OCI-LY7 (cell line): ENCODE measurements around the gene TES. TPM values are rescaled to one million over a fixed set of nuclear protein-coding genes. Genes with fewer than 3 reads are reported as not detected.

Experiments used
- BruUV-seq: library from RNA; stranded (reverse); fragments of 400-500 nt; replicated peaks from 2 replicates; lab custom pipeline; 2021; lab: Mats Ljungman, UMichigan
- CTCF ChIA-PET: fragments of 300-600 bp; sonication (Branson Sonifier 250); formaldehyde crosslinking; loops from one replicate; lab custom pipeline; 2022; ENCODE audit warnings: antibody characterized with exemption; ENCODE audit not compliant: unreplicated experiment; lab: Charles Lee
- POLR2A ChIA-PET: fragments of 300-600 bp; sonication (Branson Sonifier 250); formaldehyde crosslinking; loops from one replicate; lab custom pipeline; 2022; ENCODE audit warnings: antibody characterized with exemption; lab: Charles Lee
- DNase-seq: peaks from one replicate; pipeline ENCODE4 v3.0.0-alpha.2; 2015; ENCODE audit warnings: low spot score
- H2AFZ ChIP-seq: fragments of 200-600 bp; sonication (generic), shearing (Covaris generic); 2 replicates; pipeline ENCODE4 v1.6.1; 2014; ENCODE audit warnings: mild to moderate bottlenecking, antibody characterized with exemption, low read length, moderate library complexity
- H3K27ac ChIP-seq: fragments of 200-600 bp; sonication (generic); 2 replicates; pipeline ENCODE4 v1.5.1; 2014; ENCODE audit warnings: mixed run types, low read depth, mild to moderate bottlenecking, moderate library complexity, low read length, inconsistent platforms; ENCODE audit not compliant: poor library complexity, severe bottlenecking
- H3K36me3 ChIP-seq: fragments of 200-600 bp; sonication (generic); 2 replicates; pipeline ENCODE4 v1.6.1; 2014; ENCODE audit warnings: mild to moderate bottlenecking, antibody characterized with exemption, low read length, moderate library complexity, mixed read lengths; ENCODE audit not compliant: insufficient read depth
- H3K4me1 ChIP-seq: fragments of 200-600 bp; sonication (generic); 2 replicates; pipeline ENCODE4 v1.5.1; 2014; ENCODE audit warnings: mild to moderate bottlenecking, low read length; ENCODE audit not compliant: insufficient read depth, poor library complexity, severe bottlenecking
- H3K4me2 ChIP-seq: fragments of 200-600 bp; sonication (generic); 2 replicates; pipeline ENCODE4 v1.6.1; 2014; ENCODE audit warnings: mild to moderate bottlenecking, low read length
- H3K4me3 ChIP-seq: fragments of 200-600 bp; sonication (generic); 2 replicates; pipeline ENCODE4 v1.5.1; 2014; ENCODE audit warnings: mild to moderate bottlenecking, low read depth, low read length; ENCODE audit not compliant: poor library complexity, severe bottlenecking
- H3K79me2 ChIP-seq: fragments of 200-600 bp; sonication (generic); 2 replicates; pipeline ENCODE4 v1.6.1; 2016; ENCODE audit warnings: low read depth, mild to moderate bottlenecking, low read length, moderate library complexity, mixed read lengths; ENCODE audit not compliant: insufficient read depth
- H3K9me2 ChIP-seq: fragments of 200-600 bp; sonication (generic); 2 replicates; pipeline ENCODE4 v1.6.1; 2016; ENCODE audit warnings: mild to moderate bottlenecking, low read length, mixed read lengths; ENCODE audit not compliant: insufficient read depth
- H3K9me3 ChIP-seq: fragments of 200-600 bp; sonication (generic); 2 replicates; pipeline ENCODE4 v1.6.1; 2014; ENCODE audit warnings: mild to moderate bottlenecking, mixed run types, low read length, mixed read lengths
- H4K20me1 ChIP-seq: fragments of 200-600 bp; sonication (generic); 2 replicates; pipeline ENCODE4 v1.6.1; 2014; ENCODE audit warnings: mild to moderate bottlenecking, antibody characterized with exemption, low read length, moderate library complexity, mixed read lengths; ENCODE audit not compliant: insufficient read depth
- EZH2phosphoT487 ChIP-seq: fragments of 200-600 bp; sonication (generic); IDR thresholded peaks from 2 replicates; pipeline ENCODE4 v1.6.1; 2018; ENCODE audit warnings: low read depth, borderline replicate concordance, mild to moderate bottlenecking, mixed run types, antibody characterized with exemption, low read length, moderate library complexity, mixed read lengths
- intact Hi-C: fragments of 100-400 bp; cut with micrococcal nuclease; formaldehyde crosslinking; loops from one replicate; pipeline ENCODE4 v1.10.0; 2022; ENCODE audit not compliant: unreplicated experiment
- total RNA-seq, 2 experiments: library from RNA; depleted of rRNA in 1 of 2; stranded (reverse); fragments of >200 nt in 1 of 2; shearing (Covaris generic) in 1 of 2; gene quantifications; 2 replicates each; pipeline ENCODE4 v1.2.3, GENCODE V29; 2014 to 2022
- TF ChIP-seq, protein P1 (sequence below): fragments of 200-600 bp; sonication (generic); conservative IDR thresholded peaks from 2 replicates; pipeline ENCODE4 v1.5.1; 2014; ENCODE audit warnings: mild to moderate bottlenecking, antibody characterized with exemption, low read length, moderate library complexity, mixed read lengths

TES gene
- total RNA-seq, 2 experiments from 2014 or later = not detected

DNA sequence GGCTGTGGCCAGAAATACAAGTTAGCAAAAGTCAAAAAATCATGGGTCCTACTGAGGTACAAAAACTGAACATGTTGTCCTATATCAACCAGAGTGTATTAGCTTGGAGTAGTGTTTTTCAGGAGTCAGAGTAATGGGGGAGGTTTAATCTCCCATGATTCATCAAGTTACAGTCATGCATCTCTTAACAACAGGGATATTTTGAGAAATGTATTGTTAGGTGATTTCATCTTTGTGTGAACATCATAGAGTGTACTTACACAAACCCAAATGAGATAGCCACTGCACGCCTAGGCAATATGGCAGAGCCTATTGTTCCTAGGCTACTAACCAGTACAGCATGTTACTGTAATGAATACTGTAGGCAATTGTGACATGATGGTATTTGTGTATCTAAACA is 14.9 kb upstream of the TES start:
- H3K9me2 ChIP-seq = no peaks in the 10 kb centered on the region
- intact Hi-C loops = no loop called here
- POLR2A ChIA-PET = interaction anchor here (0.8 kb wide), 1 partner anchor 23 kb away, joined by 3 read pairs; no protein-coding TSS in a partner anchor
- TF ChIP-seq, protein P1, sequence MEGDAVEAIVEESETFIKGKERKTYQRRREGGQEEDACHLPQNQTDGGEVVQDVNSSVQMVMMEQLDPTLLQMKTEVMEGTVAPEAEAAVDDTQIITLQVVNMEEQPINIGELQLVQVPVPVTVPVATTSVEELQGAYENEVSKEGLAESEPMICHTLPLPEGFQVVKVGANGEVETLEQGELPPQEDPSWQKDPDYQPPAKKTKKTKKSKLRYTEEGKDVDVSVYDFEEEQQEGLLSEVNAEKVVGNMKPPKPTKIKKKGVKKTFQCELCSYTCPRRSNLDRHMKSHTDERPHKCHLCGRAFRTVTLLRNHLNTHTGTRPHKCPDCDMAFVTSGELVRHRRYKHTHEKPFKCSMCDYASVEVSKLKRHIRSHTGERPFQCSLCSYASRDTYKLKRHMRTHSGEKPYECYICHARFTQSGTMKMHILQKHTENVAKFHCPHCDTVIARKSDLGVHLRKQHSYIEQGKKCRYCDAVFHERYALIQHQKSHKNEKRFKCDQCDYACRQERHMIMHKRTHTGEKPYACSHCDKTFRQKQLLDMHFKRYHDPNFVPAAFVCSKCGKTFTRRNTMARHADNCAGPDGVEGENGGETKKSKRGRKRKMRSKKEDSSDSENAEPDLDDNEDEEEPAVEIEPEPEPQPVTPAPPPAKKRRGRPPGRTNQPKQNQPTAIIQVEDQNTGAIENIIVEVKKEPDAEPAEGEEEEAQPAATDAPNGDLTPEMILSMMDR = no peak
- no peak for TF ChIP-seq EZH2phosphoT487
- BruUV-seq = no TSS peak
- H3K4me3 ChIP-seq = no peak overlapping the region
- H3K79me2 ChIP-seq = no peaks in the 10 kb centered on the region
- no peaks in the 10 kb centered on the region for H4K20me1 ChIP-seq
- CTCF ChIA-PET = no interaction called here
- no peaks in the 10 kb centered on the region for H3K36me3 ChIP-seq
- H3K4me1 ChIP-seq = no peaks in the 10 kb centered on the region
- no peak overlapping the region for H3K27ac ChIP-seq
- no peak overlapping the region for H3K4me2 ChIP-seq
- no peaks in the 10 kb centered on the region for H3K9me3 ChIP-seq
- no peak overlapping the region for H2AFZ ChIP-seq
- DNase-seq = no peak

DNA sequence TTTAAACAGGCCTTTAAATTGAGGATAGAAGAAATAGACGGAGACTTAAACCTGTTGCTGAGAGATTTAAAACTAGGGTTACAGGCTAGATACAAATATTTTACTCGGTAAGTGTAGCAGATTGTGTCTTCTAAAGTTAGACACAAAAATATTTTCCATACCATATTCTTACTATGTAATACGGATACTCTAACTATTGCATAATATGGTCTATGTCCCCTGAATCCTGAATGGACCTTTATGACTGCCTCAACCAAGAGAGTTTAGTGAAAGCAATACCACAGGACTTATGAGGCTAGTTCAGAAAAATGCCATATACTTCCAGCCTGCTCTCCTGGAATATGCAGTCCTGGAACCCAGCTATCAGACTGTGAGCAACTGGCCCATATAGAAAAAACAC is 13.4 kb upstream of the TES start:
- Histone ChIP-seq H3K79me2 (no peaks in the 10 kb centered on the region), H3K9me2 (no peaks in the 10 kb centered on the region), H3K27ac (no peak overlapping the region), H3K36me3 (no peaks in the 10 kb centered on the region), H3K4me1 (no peaks in the 10 kb centered on the region), H4K20me1 (no peaks in the 10 kb centered on the region), H3K9me3 (no peaks in the 10 kb centered on the region), H2AFZ (no peak overlapping the region), H3K4me2 (no peak overlapping the region), H3K4me3 (no peak overlapping the region)
- POLR2A ChIA-PET = no interaction called here
- BruUV-seq = no TSS peak
- intact Hi-C loops = no loop called here
- CTCF ChIA-PET = no interaction called here
- TF ChIP-seq EZH2phosphoT487 = no peak
- TF ChIP-seq, protein P1 = no peak
- no peak for DNase-seq

DNA sequence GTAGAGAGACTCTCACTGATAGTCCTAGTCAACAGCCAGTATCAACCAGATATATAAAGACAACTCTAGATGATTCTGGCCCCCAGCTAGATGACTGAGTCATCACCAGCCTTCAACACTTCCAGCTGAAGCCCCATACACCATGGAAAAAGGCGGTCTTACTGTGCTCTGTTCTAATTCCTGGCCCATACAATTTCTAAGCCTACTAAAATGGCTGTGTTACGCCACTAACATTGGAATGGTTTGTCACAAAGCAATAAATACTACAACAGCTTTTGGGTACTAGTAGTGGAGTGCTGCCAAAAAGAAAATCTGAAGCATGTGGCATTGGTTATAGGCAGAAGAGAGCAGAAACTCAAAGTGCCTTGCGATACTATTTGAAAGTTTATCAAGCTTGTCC is 13.0 kb upstream of the TES start:
- no TSS peak for BruUV-seq
- Histone ChIP-seq H3K79me2 (no peaks in the 10 kb centered on the region), H3K4me1 (no peaks in the 10 kb centered on the region), H2AFZ (no peak overlapping the region), H3K4me2 (no peak overlapping the region), H3K27ac (no peak overlapping the region), H4K20me1 (no peaks in the 10 kb centered on the region), H3K4me3 (no peak overlapping the region), H3K9me2 (no peaks in the 10 kb centered on the region), H3K36me3 (no peaks in the 10 kb centered on the region), H3K9me3 (no peaks in the 10 kb centered on the region)
- ChIA-PET CTCF (no interaction called here), POLR2A (no interaction called here)
- intact Hi-C loops = no loop called here
- no peak for DNase-seq
- TF ChIP-seq EZH2phosphoT487 = no peak
- TF ChIP-seq, protein P1 = no peak
